ENCODE results near the gene FOXN3.

DNA sequence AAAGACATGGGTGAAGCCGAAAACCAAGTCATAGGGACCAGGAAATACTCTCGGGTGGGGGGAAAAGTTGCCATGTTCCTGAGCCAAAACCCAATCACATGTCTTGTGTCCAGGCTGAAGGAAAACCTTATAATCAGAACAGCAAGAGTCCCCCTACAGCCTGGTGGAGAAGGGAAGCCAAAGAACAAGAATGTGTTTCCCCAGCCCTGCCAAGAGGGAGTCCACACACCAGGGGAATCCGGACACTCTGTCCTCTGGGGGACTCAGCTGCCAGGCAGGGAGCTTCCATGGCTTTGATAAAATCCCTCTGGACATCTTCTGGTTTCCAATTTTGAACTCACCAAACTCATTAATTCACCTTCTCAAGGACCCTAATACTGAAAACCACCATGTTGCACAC is 273.0 kb downstream of the FOXN3 start:
- TF ChIP-seq POLR2A (IDR thresholded peaks at IDR 0.05; ENCODE audit: low read length) = no peak
- no peak for TF ChIP-seq GATA1 (IDR thresholded peaks at IDR 0.05; ENCODE audit: low read depth, low read length)

All from erythroblast (primary cell).